ENCODE measurements around the gene PLXDC2.

- no peak for TF ChIP-seq POLR2A (IDR thresholded peaks at IDR 0.05)
- TF ChIP-seq CTCF (IDR thresholded peaks at IDR 0.05) = no peak
- no peak for TF ChIP-seq EP300 (IDR thresholded peaks at IDR 0.05)
- TF ChIP-seq POLR2AphosphoS5 (IDR thresholded peaks at IDR 0.05) = no peak
These were observed 95.7 kb downstream of the PLXDC2 start for GRCh38 chr10:19911886-19912285.
